Measurements from ENCODE around the gene THRA. TPM values are rescaled to one million over a fixed set of nuclear protein-coding genes. Genes with fewer than 3 reads are reported as not detected.
"Not testable (repeated sequence)": the region's sequence is repeated elsewhere in the genome, so short reads cannot be mapped to it uniquely, and the experiment has no call there.

The THRA gene
- total RNA-seq, 2 donors from 2014 or later, result 10.3 to 14.4 TPM

GRCh38 chr17:40139566-40140058 is 76.8 kb downstream of the THRA start:
- Mint-ChIP-seq H3K36me3 (ENCODE audit: low read depth) (peaks cover 88% of the 10 kb centered on the region), H3K27me3 (no peaks in the 10 kb centered on the region), H3K4me3 (peak overlapping the region; percentile 94), H3K4me1 (peaks cover 23% of the 10 kb centered on the region), H3K27ac (peak overlapping the region; percentile 81), H3K9me3 (no peaks in the 10 kb centered on the region)
- peak; percentile 13 for ATAC-seq (replicated peaks)

- Mint-ChIP-seq H3K36me3 (ENCODE audit: low read depth) (peaks cover 87% of the 10 kb centered on the region), H3K4me1 (peaks cover 34% of the 10 kb centered on the region), H3K4me3 (peak overlapping the region; percentile 23)
- not testable (repeated sequence) for H3K9me3 Mint-ChIP-seq; H3K27ac Mint-ChIP-seq; H3K27me3 Mint-ChIP-seq; ATAC-seq (replicated peaks)
These were observed 80.4 kb downstream of the THRA start for GRCh38 chr17:40143166-40143565.

Other genes with a start within 250 kb of the THRA start
- 100 to 1,000 TPM in 1 of 2 donors, 10 to 100 TPM in 1; 55.0 to 119 TPM for gene IKZF3, start 198.7 kb upstream of the THRA start, total RNA-seq
- under 1 TPM; 0.53 to 0.67 TPM for gene ZPBP2, start 194.8 kb upstream of the THRA start, total RNA-seq
- gene GSDMB, start 144.3 kb upstream of the THRA start, total RNA-seq, result 10 to 100 TPM; 28.9 to 37.6 TPM
- 10 to 100 TPM; 66.8 to 70.3 TPM for gene ORMDL3, start 135.4 kb upstream of the THRA start, total RNA-seq
- gene LRRC3C, start 135.2 kb upstream of the THRA start, total RNA-seq, result not detected
- 1 to 10 TPM in 1 of 2 donors, under 1 TPM in 1; 0.63 to 1.1 TPM for gene GSDMA, start 100.0 kb upstream of the THRA start, total RNA-seq
- 100 to 1,000 TPM in 1 of 2 donors, 10 to 100 TPM in 1; 97.6 to 159 TPM for gene PSMD3, start 82.2 kb upstream of the THRA start, total RNA-seq
- gene CSF3, start 47.5 kb upstream of the THRA start, total RNA-seq, result not detected
- 100 to 1,000 TPM in 1 of 2 donors, 10 to 100 TPM in 1; 83.5 to 140 TPM for gene MED24, start 8.6 kb upstream of the THRA start, total RNA-seq
- gene NR1D1, start 37.6 kb downstream of the THRA start, total RNA-seq, result 10 to 100 TPM; 12.2 to 21.8 TPM
- 100 to 1,000 TPM in 1 of 2 donors, 10 to 100 TPM in 1; 80.5 to 114 TPM for gene MSL1, start 59.0 kb downstream of the THRA start, total RNA-seq
- gene CASC3, start 77.6 kb downstream of the THRA start, total RNA-seq, result 100 to 1,000 TPM; 110 to 244 TPM
- 1 to 10 TPM; 9.4 to 9.9 TPM for gene RAPGEFL1, start 114.5 kb downstream of the THRA start, total RNA-seq
- 10 to 100 TPM; 25.1 to 38.0 TPM for gene WIPF2, start 156.3 kb downstream of the THRA start, total RNA-seq
- 100 to 1,000 TPM in 1 of 2 donors, 10 to 100 TPM in 1; 60.9 to 101 TPM for gene CDC6, start 224.9 kb downstream of the THRA start, total RNA-seq
- gene RARA, start 246.2 kb downstream of the THRA start, total RNA-seq, result 10 to 100 TPM; 43.7 to 61.9 TPM